CD14-positive monocyte (primary cell): ENCODE results near the gene TMA7B. TPM values are rescaled to one million over a fixed set of nuclear protein-coding genes. Genes with fewer than 3 reads are reported as not detected.

Experiments
- DNase-seq, 3 donors: peaks; one replicate each; pipeline ENCODE4 v3.0.0-alpha.2; 2011 to 2022
- H2AFZ ChIP-seq: 2 replicates; pipeline ENCODE4 v1.6.0; 2012; ENCODE audit warnings: mild to moderate bottlenecking, low read depth, low read length, inconsistent platforms; ENCODE audit not compliant: insufficient read depth, poor library complexity, severe bottlenecking
- H3K27ac ChIP-seq, 2 donors: 1 replicate in 1 of 2; 2 replicates in 1 of 2; pipeline ENCODE4 v1.5.1; 2012 to 2013; ENCODE audit warnings: low read length in 2 of 2, control low read depth in 1 of 2, inconsistent platforms in 1 of 2, low read depth in 1 of 2, mild to moderate bottlenecking in 1 of 2
- H3K27me3 ChIP-seq, 2 donors: one replicate each; pipeline versions ENCODE4 v1.6.0 to v1.6.1; 2011 to 2013; ENCODE audit warnings: low read length in 2 of 2; ENCODE audit not compliant: control insufficient read depth in 2 of 2, insufficient read depth in 2 of 2
- H3K36me3 ChIP-seq, 2 donors: replicated peaks in 1 of 2; 1 replicate in 1 of 2; 2 replicates in 1 of 2; pipeline versions ENCODE4 v1.5.1 to v1.6.1; 2012 to 2013; ENCODE audit warnings: low read length in 2 of 2, control low read depth in 1 of 2, inconsistent platforms in 1 of 2, mild to moderate bottlenecking in 1 of 2; ENCODE audit not compliant: insufficient read depth in 2 of 2, control insufficient read depth in 1 of 2
- H3K4me1 ChIP-seq, 2 donors: 1 replicate in 1 of 2; 2 replicates in 1 of 2; pipeline versions ENCODE4 v1.5.1 to v1.6.1; 2012 to 2013; ENCODE audit warnings: low read length in 2 of 2, control low read depth in 1 of 2, inconsistent platforms in 1 of 2, mild to moderate bottlenecking in 1 of 2, moderate library complexity in 1 of 2; ENCODE audit not compliant: insufficient read depth in 2 of 2, control insufficient read depth in 1 of 2
- H3K4me2 ChIP-seq: replicated peaks from 2 replicates; pipeline ENCODE3; 2012; ENCODE audit warnings: low read length, moderate library complexity, mild to moderate bottlenecking; ENCODE audit not compliant: poor library complexity, severe bottlenecking; ENCODE audit errors: extremely low read depth
- H3K4me3 ChIP-seq, 3 experiments: fragments of 200-600 bp in 1 of 3; sonication (generic) in 1 of 3; replicated peaks in 1 of 3; 1 replicate in 2 of 3; 2 replicates in 1 of 3; pipeline ENCODE4 v1.5.1; 2011 to 2013; ENCODE audit warnings: low read length in 3 of 3, mild to moderate bottlenecking in 3 of 3, control low read depth in 2 of 3, low read depth in 2 of 3, inconsistent platforms in 1 of 3, moderate library complexity in 1 of 3
- H3K79me2 ChIP-seq: 2 replicates; pipeline ENCODE4 v1.6.0; 2012; ENCODE audit warnings: mild to moderate bottlenecking, control low read depth, inconsistent platforms, low read length, moderate library complexity; ENCODE audit not compliant: insufficient read depth
- H3K9ac ChIP-seq: 2 replicates; pipeline ENCODE4 v1.6.0; 2017; ENCODE audit warnings: low read length, mild to moderate bottlenecking; ENCODE audit not compliant: insufficient read depth, poor library complexity, severe bottlenecking
- H3K9me3 ChIP-seq, 2 donors: replicated peaks in 1 of 2; 1 replicate in 1 of 2; 2 replicates in 1 of 2; pipeline versions ENCODE4 v1.5.1 to v1.6.1; 2012 to 2013; ENCODE audit warnings: low read length in 2 of 2, control low read depth in 1 of 2; ENCODE audit not compliant: control insufficient read depth in 1 of 2, insufficient read depth in 1 of 2
- H4K20me1 ChIP-seq: 2 replicates; pipeline ENCODE4 v1.6.0; 2012; ENCODE audit warnings: mild to moderate bottlenecking, low read length, control low read depth, moderate library complexity; ENCODE audit not compliant: insufficient read depth
- H3K27ac Mint-ChIP-seq, 7 donors: one replicate each; pipeline ENCODE4 v1.8.0; 2020; ENCODE audit warnings: mild to moderate bottlenecking in 7 of 7, mixed read lengths in 7 of 7, moderate library complexity in 6 of 7, inconsistent platforms in 2 of 7
- H3K27me3 Mint-ChIP-seq, 3 donors: one replicate each; pipeline ENCODE4 v1.8.0; 2021 to 2022; ENCODE audit warnings: low read depth in 3 of 3, mild to moderate bottlenecking in 3 of 3, mixed read lengths in 3 of 3, moderate library complexity in 3 of 3, inconsistent platforms in 1 of 3
- H3K36me3 Mint-ChIP-seq, 2 donors: one replicate each; pipeline ENCODE4 v1.8.0; 2020; ENCODE audit warnings: mixed read lengths in 2 of 2, inconsistent platforms in 1 of 2, mild to moderate bottlenecking in 1 of 2
- H3K4me1 Mint-ChIP-seq: one replicate; pipeline ENCODE4 v1.8.0; 2020; ENCODE audit warnings: mild to moderate bottlenecking, mixed read lengths
- H3K4me3 Mint-ChIP-seq, 2 donors: one replicate each; pipeline ENCODE4 v1.8.0; 2020; ENCODE audit warnings: mild to moderate bottlenecking in 2 of 2, mixed read lengths in 2 of 2, moderate library complexity in 1 of 2
- H3K9me3 Mint-ChIP-seq, 7 donors: one replicate each; pipeline ENCODE4 v1.8.0; 2020 to 2022; ENCODE audit warnings: mixed read lengths in 7 of 7, mild to moderate bottlenecking in 6 of 7, moderate library complexity in 6 of 7, inconsistent platforms in 2 of 7
- WGBS: methylation state at CpG from one replicate; pipeline ENCODE4 v1.1.5; 2013; ENCODE audit warnings: missing lambda C conversion rate; ENCODE audit not compliant: insufficient coverage; 5-methylcytosine and 5-hydroxymethylcytosine counted together
- intact Hi-C, 2 donors: fragments of 100-400 bp; cut with micrococcal nuclease; formaldehyde crosslinking; loops; one replicate each; pipeline versions ENCODE4 v1.15.0 to v1.15.1; 2023
- polyA plus RNA-seq, 3 donors: library from polyadenylated mRNA; depleted of rRNA in 1 of 3; unstranded in 2 of 3; stranded (reverse) in 1 of 3; fragments of 300-500 nt in 2 of 3; fragments of >200 nt in 1 of 3; fragmentation: Illumina TruSeq in 2 of 3; gene quantifications; 1 replicate in 2 of 3; 2 replicates in 1 of 3; pipeline ENCODE4 v1.2.3, GENCODE V29; 2012 to 2021
- TF ChIP-seq, protein P1 (sequence below): fragments of 200-600 bp; IDR thresholded peaks from one replicate; pipeline ENCODE4 v1.8.0; 2022; ENCODE audit warnings: antibody characterized with exemption, mild to moderate bottlenecking

Gene TMA7B
- polyA plus RNA-seq, 3 donors = 0.13 TPM; not detected in 2

DNA sequence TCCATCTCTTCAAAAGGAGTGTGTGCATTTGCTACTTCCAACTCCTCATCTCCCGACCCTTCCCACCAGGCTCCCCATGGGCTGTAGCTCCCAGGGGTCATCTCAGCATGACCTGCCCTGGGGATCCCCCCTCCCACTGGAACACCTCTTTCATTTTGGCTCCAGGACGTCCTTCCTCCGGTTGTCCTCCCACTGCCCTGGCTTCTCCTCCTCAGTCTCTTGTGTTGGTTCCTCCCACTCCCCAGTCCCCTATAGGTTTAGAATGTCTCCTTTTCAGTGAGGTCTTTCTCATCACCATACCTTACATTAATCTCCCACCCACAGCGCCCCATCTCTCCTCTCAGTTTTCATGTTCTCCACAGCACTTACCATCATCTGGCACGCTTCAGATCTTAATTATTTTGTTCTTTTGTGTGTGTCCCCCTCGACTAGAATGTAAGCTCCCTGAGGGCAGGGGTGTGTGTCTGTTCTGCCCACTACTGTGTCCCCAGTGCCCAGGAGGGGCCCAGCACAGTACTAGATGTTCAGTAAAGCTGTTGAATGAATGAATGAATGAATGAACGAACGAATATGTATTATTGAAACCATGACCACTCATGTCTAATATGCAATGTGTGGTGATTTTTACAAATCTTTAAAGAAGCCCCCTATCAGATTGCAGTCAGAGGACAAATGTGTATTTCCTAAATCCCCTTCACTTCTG, 2.0 kb upstream of the TMA7B start:
- 89% methylated on average over 4 of the region's 8 CpGs for WGBS
- peaks cover 58% of the 10 kb centered on the region for H3K4me1 Mint-ChIP-seq
- Histone ChIP-seq H3K4me2 (no peak overlapping the region), H4K20me1 (no peaks in the 10 kb centered on the region), H3K27ac (no peak overlapping the region), H3K4me3 (no peak overlapping the region), H3K79me2 (no peaks in the 10 kb centered on the region), H3K4me1 (peaks cover 49 to 57% of the 10 kb centered on the region in 2 donors), H3K9ac (no peak overlapping the region), H3K36me3 (no peaks in the 10 kb centered on the region), H3K27me3 (peaks cover 21 to 61% of the 10 kb centered on the region in 2 donors), H2AFZ (no peak overlapping the region), H3K9me3 (no peaks in the 10 kb centered on the region)
- TF ChIP-seq, protein P1, sequence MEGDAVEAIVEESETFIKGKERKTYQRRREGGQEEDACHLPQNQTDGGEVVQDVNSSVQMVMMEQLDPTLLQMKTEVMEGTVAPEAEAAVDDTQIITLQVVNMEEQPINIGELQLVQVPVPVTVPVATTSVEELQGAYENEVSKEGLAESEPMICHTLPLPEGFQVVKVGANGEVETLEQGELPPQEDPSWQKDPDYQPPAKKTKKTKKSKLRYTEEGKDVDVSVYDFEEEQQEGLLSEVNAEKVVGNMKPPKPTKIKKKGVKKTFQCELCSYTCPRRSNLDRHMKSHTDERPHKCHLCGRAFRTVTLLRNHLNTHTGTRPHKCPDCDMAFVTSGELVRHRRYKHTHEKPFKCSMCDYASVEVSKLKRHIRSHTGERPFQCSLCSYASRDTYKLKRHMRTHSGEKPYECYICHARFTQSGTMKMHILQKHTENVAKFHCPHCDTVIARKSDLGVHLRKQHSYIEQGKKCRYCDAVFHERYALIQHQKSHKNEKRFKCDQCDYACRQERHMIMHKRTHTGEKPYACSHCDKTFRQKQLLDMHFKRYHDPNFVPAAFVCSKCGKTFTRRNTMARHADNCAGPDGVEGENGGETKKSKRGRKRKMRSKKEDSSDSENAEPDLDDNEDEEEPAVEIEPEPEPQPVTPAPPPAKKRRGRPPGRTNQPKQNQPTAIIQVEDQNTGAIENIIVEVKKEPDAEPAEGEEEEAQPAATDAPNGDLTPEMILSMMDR = no peak
- no peak overlapping the region for H3K27ac Mint-ChIP-seq
- peaks cover 18 to 23% of the 10 kb centered on the region in 2 donors for H3K36me3 Mint-ChIP-seq
- H3K27me3 Mint-ChIP-seq = peaks cover 52 to 71% (median 62%) of the 10 kb centered on the region in 3 donors
- H3K9me3 Mint-ChIP-seq = peaks cover 0 to 13% (median 6%) of the 10 kb centered on the region in 7 donors
- no peak for DNase-seq
- intact Hi-C loops = no loop called here
- H3K4me3 Mint-ChIP-seq = peak overlapping the region in 1 of 2 donors; percentile 84

GRCh38 chr22:39958949-39959639, 1.1 kb upstream of the TMA7B start:
- H3K36me3 Mint-ChIP-seq = peaks cover 18 to 20% of the 10 kb centered on the region in 2 donors
- H3K4me1 Mint-ChIP-seq = peaks cover 60% of the 10 kb centered on the region
- Histone ChIP-seq H3K4me1 (peaks cover 49 to 57% of the 10 kb centered on the region in 2 donors), H3K27me3 (peaks cover 27 to 59% of the 10 kb centered on the region in 2 donors), H2AFZ (no peak overlapping the region), H3K9me3 (no peaks in the 10 kb centered on the region), H3K4me2 (no peak overlapping the region), H4K20me1 (no peaks in the 10 kb centered on the region), H3K27ac (no peak overlapping the region), H3K9ac (no peak overlapping the region), H3K79me2 (no peaks in the 10 kb centered on the region), H3K36me3 (no peaks in the 10 kb centered on the region), H3K4me3 (no peak overlapping the region)
- H3K27ac Mint-ChIP-seq = peak overlapping the region in 2 of 7 donors; percentile 18 to 72
- TF ChIP-seq, protein P1 = no peak
- intact Hi-C loops = no loop called here
- WGBS = 68% methylated on average over 11 of the region's 11 CpGs
- H3K4me3 Mint-ChIP-seq = peak overlapping the region in 1 of 2 donors; percentile 84
- peaks cover 0 to 17% (median 6%) of the 10 kb centered on the region in 7 donors for H3K9me3 Mint-ChIP-seq
- no peak for DNase-seq
- peaks cover 54 to 69% (median 61%) of the 10 kb centered on the region in 3 donors for H3K27me3 Mint-ChIP-seq
